Measurements from ENCODE around the gene INSYN2B.

Gene INSYN2B

DNA sequence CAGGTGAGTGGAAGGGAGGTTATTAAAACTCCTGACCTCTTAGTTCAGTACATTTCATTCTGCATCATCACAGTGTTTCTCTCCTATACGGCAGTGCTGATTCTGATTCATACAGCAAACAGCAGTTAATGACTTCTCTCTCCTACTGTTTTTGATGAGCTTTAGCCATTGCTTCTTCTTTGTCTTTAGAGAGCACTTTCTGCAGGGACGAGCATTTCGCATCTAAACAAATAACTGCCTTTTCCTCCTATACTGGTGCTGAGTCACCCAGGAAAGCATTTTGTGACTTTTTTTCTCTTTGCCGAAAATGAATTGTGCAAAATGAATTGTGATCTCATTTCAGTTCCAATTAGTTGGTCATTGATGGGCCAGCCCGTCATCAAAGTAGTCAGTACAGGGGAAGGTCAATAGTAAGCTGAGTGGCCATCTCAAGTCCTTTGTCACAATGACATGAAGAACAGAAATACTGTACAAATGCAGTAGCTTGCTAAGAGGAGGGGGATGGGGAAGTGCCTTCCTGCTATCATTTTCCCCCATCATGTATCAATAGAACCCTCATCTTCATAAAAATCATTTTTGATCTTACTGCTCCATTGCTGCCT, 98.5 kb downstream of the INSYN2B start:
- DNase-seq = no peak

DNA sequence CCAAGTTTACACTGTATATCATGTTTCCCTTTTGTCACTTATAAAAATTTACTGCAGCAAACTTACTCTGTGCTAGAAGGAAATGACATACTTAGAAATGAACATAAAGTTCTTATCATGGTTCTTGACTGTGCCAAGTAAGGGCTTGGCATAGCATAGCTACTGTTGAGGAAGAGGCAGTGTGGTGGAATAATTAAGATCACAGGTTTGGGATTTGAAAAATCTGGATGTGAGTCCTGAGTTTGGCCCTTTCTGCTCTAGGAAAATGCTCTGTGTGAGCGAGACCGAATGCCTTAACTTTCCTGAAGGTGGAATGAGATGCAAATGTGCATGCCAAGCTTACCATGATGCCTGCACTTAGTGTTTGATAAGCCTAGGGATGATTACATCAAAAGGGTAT, 99.5 kb downstream of the INSYN2B start:
- no peak for DNase-seq

DNA sequence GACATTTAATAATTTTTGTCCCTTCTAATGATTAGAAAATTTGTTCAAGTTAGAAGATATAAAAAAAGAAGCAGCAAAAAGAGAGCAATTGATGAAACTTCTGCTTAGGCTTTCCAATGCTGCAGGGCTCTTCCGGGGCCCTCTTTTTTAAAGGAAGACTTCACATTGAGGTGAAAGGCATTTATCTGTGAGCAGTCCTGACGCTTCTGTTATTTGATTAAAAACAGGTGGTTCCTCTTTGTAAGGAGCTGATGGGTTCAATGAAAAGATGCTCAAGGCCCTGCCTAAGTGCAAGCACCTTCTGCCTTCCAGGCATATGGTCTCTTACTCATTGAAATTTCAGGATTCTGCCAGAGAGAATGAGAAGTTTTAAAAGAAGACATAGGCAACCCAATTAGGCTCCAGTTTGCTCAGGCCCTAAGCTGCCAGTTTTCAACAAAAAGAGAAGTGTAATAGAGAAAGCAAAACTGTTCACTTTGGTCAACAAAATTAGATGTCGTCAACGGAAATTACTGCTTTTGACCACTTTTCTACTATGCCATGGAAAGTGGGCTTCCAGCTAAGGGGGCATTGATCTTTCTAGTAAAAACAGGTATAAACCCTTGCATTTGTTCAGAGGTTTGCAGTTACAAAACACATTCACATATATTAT, 100.2 kb downstream of the INSYN2B start:
- no peak for DNase-seq

DNA sequence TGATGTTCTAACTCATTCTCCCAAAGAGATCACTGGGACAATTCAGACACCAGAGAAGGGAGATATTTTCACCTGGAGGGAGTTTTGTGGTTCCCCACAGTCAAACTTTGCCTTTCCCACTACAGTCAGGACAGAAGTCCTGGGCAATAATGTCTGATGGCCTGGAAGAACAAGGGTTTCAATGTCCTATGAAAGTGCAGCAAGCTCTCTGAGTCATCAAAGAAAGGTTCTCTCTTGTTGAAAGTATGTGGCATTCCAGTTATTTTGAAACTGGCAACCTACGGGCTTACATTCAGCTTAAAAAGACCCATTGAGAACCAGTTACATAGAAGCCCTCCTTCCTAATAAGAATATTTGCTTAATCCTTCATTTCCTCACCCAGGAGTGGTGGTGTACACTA, 103.9 kb downstream of the INSYN2B start:
- no peak for DNase-seq

DNA sequence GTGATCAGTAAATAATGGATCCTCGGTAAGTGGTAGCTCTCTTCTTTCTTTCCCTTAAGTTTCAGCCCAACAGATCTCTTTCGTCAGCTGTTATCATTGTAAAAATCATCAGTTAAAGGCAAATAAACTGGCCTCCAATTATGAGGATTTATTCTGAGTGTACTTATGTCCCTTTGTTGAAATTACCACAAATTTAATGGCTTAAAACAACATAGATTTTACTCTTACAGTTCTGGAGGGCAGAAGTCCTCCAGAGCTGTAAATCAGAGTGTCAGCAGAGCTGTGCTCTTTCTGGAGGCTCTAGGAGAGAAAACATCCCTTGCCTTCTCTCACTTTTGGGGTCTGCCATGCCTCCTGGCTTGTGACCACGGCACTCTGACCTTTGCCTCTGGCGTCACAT, 104.6 kb downstream of the INSYN2B start:
- no peak for DNase-seq

DNA sequence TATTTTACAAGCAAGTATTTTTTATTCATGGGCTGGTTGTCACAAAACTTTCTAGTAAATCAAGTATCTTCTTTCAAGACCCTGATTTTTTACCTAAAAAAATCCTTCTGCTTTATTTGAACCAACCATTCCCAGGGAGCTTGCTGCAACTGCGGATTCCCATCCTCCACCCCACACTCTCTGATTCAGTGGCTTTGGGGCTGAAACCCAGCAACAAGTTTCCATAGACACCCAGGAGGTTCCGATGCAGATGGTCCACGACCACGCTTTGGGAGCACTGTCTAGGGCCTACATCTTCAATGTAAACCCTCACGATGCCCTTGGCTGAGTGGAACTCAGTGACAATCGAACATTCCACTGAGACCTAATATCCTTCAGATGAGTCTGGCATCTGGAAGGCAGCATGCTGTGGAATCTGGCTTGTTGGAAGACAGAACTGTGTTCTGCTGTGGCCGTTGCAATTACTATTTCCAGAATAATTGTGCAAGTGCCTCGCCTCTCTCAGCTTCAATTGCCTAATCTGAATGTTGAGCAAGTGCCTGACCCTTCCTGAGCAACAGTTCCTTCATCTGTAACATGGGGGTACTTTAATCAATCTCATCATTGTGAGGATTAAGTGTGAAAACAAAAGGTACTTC, 105.1 kb downstream of the INSYN2B start:
- DNase-seq = no peak

DNA sequence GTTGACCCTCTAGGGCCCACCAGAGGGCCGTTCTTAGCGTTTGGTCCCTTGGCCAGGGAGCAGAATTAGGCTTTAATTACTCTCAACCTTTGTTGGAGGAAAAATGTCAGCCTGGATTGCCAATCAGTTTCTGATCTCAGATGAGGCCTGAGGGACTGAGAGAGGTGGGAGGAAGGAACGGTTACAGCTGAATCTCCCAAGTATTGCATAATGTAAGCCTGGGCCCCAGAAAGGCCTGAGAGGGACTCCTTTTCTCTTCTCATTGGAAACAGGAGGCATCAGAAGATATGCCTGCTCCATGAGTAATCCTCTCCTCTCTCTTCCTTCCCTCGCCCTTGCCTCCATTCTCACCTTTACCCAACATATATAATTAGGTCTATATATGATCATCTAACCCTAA, 105.7 kb downstream of the INSYN2B start:
- DNase-seq = no peak

DNA sequence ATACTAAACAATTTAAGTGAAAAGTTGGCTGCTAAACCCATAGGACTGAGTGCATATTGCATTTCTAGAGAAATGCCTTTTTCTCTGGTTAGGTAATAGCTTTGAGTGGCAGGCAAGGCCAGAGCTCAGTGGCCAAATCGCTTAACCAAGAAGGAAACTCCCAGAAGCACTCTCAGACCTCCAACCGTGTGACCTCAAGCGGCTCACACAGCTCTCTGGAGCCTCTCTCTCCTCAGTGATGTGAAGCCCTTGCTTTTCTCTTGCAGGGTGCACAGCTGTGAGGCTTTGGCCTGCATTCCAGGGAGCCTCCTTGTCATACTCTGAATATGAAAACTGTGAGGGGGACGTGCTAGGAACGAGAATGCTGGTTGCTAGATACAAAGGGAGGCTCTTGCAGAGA, 106.7 kb downstream of the INSYN2B start:
- DNase-seq = no peak

DNA sequence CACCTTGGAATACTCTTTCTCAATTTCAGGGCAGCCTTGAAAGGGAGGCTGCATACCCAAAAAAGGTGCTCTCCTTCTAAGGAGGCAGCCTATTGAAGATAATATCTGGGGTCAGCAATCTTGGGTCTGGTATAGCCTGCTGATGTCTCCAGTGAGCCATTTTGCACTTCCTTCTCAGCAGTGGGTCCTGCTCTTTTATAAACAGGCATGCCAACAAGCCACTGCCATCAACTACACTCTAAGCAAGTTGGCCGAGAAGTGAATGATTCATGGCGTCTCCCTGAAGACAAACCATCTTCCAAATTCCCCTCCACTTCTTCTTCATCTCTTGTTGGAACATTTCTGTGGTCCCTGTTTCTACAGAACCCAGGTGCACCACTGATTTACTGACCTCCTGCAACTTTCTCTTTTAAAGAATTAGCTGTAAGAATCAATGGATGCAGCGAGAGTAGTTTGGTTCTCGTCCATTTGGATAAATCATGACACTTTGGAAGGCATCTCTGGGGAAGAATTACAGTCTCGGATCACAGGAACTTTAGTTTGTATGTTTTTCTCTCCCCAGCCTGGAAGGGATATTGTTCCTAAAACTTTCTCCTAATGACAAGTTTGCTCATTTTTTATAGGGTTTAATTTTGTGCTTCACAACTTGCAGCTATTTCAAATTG, 108.3 kb downstream of the INSYN2B start:
- DNase-seq = no peak

DNA sequence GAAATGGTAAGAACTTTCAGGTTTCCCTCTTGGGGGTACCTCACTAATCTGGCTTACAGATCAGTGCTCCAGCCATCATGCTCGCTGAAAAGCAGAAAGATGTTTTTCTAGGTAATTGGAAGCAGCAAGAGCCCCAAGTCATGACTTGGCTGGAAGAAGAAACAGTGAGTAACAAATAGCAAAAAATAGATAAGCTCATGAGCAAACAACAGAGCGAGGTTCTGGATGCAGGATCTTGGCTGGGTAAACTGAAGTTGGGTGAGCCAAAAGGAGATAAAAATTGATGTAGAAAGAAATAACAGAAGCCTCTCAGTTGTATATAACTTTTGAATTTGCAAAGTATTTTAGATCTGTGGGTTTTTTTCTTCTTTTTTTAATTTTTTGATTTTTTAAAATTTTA, 110.1 kb downstream of the INSYN2B start:
- DNase-seq = no peak

DNA sequence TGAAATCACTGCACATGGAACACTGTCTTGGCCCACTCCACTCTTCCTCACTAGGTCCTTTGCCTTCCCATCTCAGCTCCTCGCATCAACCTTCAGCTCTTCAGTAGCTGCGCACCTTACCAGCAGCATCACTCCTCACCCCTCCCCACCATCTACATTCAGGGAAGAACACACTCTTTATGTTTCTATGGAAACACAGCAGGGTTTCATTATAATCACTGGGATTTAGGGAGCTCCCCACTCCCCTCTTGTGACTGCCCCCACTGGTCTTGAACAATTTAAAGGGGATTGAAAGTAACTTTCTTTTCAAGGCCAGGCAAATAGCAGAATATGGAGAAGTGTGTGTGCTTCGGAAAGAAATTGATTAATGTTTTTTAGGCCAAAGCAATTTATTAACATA, 111.2 kb downstream of the INSYN2B start:
- DNase-seq = no peak

DNA sequence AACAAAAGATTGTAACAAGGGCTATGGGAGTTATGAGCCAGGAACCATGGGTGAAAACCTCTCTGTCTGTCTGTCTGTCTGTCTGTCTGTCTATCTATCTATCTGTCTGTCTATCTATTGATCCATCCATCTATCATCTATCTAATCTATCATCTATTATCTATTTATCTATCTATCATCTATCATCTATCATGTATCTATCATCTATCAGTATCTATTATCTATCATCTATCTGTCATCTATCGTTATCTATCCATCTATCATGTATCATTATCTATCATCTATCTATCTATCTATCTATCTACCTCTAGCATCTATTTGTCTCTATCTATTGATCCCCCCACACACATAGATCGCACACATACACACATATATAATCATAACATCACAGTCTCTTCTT, 112.9 kb downstream of the INSYN2B start:
- DNase-seq = no peak

DNA sequence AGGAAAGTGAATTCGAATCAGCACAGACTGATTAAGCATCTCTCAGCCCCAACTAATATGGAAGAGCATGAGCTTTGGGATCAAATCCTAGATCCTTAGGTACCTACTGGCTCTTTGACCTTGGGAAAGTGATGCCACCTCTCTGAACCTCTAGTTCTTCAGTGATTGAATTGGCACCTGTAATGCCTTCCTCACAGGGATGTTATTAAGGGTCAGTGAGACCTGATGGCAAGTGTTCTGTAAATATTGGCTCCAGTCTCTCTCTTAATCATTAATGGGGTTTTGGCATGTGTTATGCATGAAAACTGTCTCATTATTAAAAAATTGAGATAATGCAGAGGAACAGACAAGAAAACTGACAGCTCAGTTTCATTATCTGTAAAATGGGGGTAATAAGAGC, 115.8 kb downstream of the INSYN2B start:
- no peak for DNase-seq

DNA sequence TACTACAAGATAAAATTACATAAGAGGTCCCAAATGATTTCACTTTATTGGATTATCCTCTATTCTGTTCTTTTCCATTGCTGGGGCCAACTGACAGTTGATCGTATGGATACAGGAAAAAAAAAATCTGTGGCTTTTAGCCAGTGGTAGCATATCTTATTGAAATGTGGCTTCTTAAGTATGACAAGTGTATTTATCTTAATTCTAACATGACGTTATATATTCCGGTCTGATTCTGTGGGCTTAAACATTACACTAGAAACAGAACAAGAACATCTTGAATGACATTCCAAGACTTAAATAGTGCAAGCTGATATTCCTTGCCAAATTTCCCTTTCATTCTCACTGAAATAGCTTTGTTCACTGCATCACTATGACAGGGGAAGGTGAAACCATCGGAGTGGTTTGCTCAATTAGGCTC, 117.9 kb downstream of the INSYN2B start:
- no peak for DNase-seq

DNA sequence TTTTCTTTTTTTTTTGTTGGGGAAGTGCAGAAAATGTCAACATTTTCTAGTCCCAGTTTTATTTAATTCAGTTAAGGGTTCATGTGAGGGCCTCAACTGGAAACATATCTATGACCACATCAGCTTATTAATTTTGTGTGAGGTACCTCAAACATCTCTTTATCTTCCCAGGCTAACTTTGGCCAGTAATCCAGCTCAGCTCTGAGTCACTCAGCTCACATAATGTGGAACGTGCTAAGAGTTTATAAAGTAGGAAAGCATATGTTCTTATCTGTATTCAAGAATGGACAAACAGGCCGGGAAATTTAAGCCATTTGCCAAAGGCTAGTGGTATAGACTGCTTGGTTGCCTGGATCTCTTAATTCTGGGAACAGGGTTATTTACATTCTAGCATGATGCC, 118.4 kb downstream of the INSYN2B start:
- DNase-seq = no peak

DNA sequence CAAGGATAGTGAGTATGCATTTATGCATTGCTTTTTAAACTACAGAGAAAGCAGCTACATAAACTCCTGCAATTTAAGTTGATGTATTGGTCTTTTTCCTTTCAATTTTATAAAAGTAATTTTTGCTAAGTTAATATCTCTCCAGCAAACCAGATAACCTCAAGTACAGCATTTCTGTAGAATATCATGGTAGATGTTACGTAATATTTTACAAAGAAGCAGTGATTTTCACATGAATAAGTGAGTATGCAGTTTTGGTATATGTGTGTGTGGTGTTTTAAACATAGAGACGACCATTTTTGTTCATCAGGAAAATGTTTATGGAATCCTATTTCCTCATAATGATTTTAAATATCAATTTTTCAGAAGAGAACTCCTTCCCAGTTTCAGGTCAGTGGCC, 118.9 kb downstream of the INSYN2B start:
- no peak for DNase-seq

DNA sequence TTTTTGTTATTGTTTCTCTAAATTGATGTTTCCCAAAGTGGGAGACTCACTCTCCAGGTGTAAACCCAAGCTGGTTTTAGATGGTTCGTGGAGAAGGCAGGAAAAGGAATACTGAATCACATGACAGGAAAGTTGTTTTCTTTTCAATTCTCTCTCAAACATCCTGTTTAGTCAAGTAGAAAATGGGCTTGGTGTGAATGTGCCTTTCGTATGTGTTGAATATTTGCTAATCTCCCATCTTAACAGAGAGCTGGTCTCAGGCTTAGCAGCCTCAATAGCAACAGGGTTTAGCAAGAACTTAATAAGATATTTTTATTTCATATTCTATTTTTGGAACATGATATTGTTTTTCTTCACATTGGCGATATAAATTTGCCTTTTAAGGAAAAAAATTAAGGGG, 119.7 kb downstream of the INSYN2B start:
- no peak for DNase-seq

DNA sequence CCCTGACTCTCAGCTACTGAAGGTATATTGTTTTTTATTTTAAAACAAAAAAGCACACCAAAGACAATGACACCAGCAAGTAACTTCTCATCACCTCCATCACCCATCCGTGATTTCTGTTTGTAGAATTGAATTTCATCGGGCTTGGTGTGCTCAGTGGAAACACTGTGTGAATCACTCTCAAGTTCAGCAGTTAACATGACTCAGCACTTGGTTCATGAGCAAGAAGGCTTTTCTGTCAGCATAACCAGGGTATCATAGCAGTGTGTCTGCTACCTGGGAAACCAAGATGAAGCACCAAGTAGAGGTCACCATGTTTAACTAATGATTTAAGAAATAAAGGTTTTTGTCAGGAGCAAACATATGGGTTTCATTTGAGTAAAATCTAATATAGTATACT, 123.7 kb downstream of the INSYN2B start:
- DNase-seq = no peak

DNA sequence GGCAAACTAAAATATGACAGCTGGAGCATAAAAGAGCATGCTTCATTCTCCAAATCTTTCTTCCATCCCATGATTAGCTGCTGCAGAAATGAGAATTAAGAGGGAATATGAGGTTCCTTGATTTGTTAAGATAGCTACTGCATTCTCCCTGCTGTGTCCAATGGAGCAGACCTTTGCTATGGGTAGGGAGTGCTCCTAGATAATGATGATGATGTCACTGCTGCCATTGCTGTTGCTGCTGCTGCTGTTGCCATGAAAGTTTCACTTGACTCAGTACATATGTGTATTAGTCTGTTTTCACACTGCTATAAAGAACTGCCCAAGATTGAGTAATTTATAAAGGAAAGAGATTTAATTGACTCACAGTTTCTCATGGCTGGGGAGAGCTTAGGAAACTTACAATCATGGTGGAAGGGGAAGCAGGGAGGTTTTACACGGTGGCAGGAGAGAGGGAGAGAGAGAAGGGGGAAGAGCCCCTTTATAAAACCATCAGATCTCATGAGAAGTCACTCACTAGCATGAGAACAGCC, 128.9 kb downstream of the INSYN2B start:
- no peak for DNase-seq

DNA sequence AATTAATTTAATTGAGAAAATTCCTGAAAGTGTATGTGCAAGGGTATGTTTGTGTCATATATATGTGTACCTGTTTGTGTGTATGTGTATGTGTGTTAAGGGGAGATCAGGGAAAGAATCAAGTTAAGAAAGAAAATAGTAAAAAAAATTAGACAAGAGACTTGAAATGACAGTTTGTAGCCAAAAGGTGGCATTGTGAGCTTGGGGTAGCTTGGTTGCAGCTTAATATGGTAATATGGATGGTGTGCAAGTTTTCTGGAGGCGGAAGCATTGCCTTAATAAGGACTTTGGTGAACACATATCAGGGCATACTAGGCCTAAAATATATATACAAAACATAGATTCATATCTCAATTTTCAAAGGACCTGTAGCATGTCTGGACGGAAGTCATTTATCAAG, 129.9 kb downstream of the INSYN2B start:
- no peak for DNase-seq

DNA sequence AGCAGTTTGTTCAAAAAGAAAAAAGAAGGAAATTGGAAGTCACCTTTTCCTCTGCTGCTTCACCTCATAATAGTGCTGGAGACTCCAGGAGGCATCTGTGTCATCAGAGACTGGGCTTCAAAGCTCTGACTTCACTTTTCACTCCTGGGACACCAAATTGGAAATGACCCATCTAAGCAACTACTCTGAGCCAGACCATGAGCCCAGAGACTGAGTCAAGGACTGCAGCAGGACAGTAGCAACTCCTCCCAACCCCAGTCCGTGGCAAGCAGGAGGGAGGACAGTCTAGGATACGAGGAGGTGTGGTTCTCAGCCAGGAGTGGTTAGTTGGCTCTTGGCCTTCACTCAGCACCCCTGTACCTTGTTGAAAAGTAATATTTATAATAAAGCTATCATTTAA, 131.5 kb downstream of the INSYN2B start:
- no peak for DNase-seq

DNA sequence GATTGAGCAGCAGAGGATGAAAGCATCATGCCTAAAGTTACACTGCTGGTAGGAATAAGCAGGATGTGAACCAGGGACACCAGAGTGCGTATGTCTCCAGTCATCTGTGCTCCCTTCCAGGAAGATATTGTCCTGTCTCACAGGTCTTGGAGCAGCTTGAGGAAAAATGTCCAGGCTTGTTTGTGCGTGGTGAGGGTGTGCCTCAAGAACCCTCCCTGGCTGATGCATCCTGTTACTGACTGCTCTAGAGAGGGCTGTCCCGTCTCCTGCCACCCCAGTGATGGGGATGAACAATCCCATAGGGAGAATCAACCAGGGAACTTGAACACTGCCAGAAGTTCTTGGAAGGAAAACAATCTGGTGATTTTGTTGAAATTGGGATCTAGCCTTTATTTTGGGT, 132.0 kb downstream of the INSYN2B start:
- DNase-seq = no peak

DNA sequence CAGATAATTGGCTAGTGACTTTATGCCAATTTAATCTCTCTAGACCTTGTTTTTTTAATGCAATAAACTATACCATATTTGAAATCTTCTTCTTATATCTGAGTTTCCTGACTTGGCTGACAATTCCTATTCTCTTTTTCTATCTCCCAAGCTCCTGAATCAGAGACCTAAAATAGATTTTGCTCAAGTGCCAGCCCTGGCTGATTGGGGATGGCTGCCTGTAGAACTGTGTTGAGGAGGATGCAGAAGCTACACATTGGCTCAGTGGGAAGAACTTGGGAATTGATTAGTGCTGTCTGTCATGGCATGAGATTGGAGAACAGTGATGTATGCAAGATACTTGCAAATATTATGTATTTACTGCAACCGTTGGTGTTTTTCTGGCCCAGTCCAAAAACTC, 132.8 kb downstream of the INSYN2B start:
- DNase-seq = no peak

DNA sequence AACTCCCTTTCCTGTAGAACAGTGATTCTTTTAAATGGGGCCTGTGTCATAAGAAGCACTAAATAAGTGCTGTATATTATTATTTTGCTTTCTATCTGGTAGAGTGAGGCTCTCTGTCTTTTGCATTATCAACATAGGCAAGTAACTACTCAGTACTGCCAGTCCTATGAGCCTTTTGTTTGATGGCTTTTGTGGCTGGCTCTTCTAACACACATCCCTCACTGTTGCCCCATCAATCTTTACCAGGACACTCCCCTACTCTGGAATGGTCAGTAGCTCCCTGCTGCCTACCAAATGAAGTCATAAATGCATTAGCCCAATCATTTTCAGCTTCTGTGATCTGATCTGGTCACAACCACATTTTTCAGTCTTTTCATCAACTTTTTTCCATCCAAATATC, 137.6 kb downstream of the INSYN2B start:
- no peak for DNase-seq
